Stimulated activated CD8-positive, alpha-beta memory T cell treated with anti-CD3 and anti-CD28 coated beads, Interleukin-4, amount 100 ng/mL, for 48 hours (primary cell): Measurements from ENCODE around the gene TNRC18.
"Not testable (repeated sequence)": the region's sequence is repeated elsewhere in the genome, so short reads cannot be mapped to it uniquely, and the experiment has no call there.

Source experiments
- DNase-seq: peaks from one replicate; pipeline ENCODE4 v3.0.0-alpha.2; 2020

TNRC18 gene

DNA sequence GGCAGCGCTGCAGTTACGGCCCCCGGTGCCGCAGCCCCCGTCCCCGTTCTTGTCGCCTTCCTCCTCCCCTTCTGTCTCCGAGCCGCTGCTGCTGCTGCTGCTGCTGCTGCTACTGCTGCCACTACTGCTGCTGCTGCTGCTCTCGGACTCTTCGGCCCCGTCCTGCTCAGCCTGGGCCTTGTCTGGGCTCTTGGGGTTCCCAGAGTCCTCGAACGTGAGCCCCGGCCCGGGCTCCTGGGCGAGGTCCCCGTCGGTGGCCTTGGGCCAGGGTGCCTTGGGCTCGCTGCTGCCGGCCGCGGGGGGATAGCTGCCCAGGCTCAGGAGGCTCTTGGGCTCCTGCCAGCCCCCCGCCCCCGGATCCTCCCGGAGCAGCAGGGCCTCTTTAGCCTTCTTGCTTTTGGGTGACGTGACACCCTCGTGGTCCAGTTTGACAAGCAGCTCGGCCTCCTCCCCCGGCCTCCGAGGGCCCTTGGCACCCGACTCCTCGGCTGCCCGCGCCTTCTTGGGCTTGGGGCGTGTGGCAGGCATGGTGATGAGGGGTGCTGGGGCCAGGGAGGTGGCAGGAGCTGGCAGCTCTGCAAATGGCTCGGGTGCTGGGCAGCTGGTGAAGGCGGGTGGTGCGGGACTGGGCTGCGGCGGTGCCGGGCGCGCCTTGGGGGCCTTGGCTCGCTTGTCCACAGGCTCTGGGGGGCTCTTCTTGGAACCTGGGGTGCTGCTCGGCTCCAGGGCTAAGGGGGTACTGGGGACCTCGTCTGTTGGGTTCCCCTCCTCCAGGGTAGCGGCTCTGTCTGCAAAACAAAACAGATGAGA, 110.4 kb downstream of the TNRC18 start:
- not testable (repeated sequence) for DNase-seq

DNA sequence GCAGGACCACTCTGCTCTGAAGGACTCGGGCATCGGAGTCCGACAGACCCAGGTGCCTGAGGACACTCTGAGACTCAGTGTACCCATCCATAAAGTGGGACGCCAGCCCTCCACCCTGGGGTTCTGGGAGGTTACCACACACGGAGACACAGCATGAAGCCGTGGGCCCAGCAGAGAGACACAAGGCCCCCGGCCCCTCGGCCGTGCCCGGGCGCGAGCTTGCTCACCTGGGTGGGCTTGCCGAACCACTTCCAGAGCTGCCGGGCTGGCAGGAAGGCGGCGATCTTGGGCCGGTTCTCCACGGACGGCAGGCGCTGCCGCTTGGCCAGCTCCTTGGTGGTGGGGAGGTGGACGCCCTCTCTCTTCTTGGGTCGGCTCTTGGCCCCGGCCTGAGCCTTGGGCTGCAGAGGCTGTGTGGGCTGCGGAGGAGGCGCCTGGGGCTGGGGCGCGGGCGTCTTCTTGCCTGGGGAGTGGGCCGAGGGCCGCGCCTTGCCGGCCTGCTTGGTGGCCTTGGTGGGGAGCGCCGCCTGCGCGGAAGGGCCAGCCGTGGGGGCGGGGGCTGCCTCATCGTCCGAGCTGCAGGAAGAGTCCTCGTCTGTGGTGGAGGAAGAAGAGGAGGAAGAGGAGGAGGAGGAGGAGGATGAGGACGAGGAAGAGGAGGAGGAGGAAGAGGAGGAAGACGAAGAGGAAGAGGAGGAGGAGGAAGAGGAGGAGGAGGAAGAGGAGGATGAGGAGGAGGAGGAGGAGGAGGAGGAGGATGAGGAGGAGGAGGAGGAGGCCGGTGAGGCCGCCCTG, 111.2 kb downstream of the TNRC18 start:
- DNase-seq: not testable (repeated sequence)

- DNase-seq: no peak
Observed at GRCh38 chr7:5310822-5311405, 112.7 kb downstream of the TNRC18 start.

- no peak for DNase-seq
Observed at GRCh38 chr7:5309146-5309545, 114.5 kb downstream of the TNRC18 start.

DNA sequence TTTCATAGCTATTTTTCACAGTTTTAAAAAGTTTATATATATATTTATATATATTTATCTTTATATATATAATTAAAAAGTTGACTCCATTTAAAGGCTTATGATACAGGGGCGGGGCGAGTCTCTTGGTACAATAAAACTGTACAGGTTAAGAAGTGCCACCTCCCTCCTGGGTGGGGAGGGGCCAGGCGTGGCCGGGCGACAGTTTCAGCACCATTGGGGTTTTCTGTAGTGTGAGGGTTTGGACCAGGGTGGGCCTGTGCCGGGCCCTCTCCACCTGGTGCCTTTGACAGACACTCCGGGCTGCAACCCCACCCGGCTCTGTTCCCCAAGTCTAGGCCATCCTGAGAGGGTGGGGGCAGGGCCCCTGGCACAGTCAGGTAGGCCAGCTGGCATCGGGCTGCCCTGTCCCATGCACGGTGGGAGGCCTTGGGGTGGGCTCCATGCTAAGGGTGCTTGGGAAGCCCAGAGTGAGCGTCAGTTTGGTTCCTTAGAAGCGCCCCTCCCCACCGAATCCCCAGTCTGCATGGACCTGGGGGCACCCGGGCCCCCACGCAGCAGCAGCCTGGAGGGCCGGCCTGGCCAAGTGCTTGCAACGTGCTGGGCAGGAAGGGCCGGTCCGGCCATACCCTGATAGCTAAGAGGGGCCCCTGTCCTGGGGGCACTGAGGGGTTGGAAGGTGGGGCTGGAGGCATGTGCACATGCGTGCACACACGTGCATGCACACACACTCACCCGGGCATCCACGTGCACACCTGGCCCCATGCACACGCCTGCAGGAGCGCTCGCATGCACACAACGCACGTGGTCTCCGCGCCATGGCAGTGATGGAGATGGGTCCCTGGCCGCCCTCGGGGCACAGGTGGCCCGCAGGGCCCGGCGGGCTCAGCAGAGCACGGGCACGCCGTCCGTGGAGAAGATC, 116.2 kb downstream of the TNRC18 start:
- DNase-seq: not testable (repeated sequence)

DNA sequence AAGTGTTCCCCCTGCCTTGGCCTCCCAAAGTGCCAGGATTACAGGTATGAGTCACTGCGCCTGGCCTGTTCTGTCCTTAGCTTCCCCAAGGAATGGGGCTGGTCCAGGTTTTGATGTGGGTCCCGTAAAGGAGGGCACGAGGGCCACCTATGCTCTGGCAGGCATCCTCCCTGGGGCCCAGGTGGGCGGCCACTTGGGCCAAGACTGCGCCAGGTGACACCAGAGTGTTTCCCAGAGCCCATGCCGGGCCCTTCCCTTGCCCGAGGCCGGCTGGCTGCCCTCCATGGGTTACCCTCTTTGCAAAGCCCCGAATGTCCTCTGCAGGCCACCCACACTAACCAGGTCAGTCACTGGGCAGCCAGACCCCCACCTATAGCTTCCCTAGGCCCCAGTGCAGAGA, 118.6 kb downstream of the TNRC18 start:
- DNase-seq: not testable (repeated sequence)

DNA sequence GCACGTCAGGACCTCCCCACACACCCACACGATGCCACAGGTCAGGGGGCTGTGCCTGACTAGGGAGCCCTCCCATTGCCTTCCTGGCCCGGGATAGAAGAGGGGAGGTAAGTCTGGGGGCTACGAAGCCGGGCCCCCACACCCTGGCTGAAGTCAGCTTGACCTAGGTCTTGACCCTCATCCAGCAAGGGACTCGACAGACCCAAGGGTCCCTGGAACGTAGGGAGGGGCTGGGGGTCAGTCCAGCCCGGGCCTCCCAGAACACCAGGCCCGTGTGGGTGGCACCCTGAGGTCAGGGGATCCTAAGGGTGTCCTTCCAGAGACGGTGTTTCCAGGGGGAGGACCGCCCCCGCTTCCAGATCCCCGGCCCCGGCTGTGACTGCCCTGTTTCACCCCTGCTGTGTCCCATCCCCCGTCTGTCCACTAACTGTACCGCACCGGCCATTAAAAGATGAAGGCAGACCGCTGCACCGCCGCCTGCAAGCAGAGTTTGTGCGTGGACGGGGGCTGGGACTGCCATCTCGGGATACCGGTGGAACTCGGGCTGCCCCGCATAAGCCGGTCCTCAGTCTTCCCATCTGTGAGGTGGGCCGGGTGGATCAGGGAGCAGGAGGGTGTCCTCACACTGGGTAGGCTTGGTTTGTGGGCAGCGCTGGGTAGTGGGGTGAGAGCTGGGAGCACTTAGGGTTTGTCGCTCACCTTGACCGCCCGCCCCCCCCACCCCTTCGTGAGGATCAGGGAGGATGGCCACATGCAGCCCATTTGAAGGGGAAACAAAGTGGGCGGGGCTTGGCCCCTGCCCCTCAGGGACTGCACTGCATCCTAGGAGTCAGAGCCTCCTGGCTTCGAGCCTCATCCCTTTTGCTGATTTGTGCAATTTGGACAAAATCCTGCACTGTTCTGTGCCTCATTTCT, 119.8 kb downstream of the TNRC18 start:
- DNase-seq: no peak

DNA sequence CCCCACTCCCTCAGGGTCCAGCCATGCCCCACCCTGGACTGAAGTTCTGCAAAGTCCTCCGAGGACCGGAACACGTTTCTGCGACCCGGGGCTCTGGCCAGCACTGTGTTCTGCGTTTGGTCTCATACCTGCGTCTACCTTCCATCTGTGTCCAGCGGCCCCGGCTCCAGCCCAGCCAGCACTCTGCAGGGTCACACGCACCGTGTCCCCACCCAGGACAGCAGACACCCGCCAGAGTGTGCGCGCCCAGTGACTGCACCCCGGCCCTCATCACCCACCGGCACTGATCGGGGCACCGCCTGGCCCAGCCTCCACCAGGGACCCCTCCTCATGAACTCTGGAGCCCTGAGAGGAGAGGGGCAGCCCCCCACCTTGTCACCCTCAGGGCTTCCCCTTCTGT, 120.6 kb downstream of the TNRC18 start:
- no peak for DNase-seq

DNA sequence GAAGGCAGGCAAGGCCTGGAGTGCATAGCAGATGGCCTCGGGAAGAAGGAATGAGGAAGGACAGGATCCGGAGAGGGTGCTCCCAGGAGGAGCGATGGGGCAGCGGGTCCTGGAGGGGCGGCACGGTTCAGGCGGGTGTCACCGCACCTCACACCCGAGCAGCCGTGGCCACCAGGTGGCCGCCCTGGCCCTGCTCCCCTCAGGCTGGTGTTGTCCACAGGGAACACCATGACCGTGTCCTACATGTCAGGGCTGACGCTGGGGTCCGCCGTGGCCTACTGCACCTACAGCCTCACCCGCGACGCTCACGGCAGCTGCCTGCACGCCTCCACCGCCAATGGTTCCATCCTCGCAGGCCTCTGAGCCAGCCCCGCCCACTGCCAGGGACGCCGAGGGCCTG, 121.1 kb downstream of the TNRC18 start:
- no peak for DNase-seq

DNA sequence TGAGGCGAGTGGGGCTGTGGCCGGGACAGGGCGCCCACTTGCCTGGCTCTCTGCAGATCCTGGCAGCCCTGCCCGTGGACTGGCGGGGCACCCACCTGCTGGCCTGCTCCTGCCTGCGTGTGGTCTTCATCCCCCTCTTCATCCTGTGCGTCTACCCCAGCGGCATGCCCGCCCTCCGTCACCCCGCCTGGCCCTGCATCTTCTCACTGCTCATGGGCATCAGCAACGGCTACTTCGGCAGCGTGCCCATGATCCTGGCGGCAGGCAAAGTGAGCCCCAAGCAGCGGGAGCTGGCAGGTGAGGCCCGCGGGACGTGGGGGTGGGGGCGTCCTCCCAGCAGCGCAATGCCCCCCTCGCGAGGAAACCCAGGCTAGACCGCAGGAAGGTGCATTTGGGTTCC, 123.3 kb downstream of the TNRC18 start:
- DNase-seq: no peak

GRCh38 chr7:5296611-5297226, 126.9 kb downstream of the TNRC18 start:
- peak; percentile 79 for DNase-seq

DNA sequence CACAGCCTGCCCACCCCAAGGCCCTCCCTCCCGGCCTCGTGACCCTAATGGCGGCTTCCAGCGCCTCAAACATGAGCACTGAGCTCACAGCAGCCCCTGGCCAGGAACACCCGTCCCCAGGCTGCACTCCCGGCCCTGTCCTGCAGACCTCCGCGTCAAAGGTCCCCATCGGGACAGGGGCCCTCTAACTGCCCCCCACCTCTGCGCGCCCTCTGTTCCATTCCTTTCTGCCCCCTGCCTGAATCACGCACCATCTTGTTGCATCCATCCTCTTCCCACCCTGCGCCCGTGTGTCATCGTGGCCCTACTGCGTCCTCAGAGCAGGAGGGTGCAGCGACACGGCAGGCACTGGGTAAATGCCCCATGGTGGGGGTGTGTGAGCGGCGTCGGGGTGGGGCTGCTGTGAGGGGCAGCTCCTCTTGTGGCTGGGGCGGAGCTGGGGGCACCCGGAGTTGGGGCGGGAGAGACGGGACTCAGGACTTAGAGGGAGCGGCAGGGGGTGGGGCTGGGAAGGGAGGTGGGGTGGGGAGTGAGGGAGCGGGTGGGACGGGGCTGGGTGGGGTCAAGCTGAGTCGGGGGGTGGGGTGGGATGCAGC, 127.5 kb downstream of the TNRC18 start:
- peak; percentile 31 for DNase-seq

GRCh38 chr7:5295039-5296014, 128.3 kb downstream of the TNRC18 start:
- no peak for DNase-seq

- DNase-seq: no peak
Observed at GRCh38 chr7:5294169-5294987, 129.3 kb downstream of the TNRC18 start.

- not testable (repeated sequence) for DNase-seq
Observed at GRCh38 chr7:5291711-5292335, 131.8 kb downstream of the TNRC18 start.

- no peak for DNase-seq
Observed at GRCh38 chr7:5291301-5291700, 132.3 kb downstream of the TNRC18 start.

- DNase-seq: no peak
Observed at GRCh38 chr7:5289355-5289754, 134.3 kb downstream of the TNRC18 start.

GRCh38 chr7:5288560-5288959, 135.1 kb downstream of the TNRC18 start:
- not testable (repeated sequence) for DNase-seq
